Smooth muscle cell (in vitro differentiated cells): ENCODE measurements around the gene CDK11B. TPM values are rescaled to one million over a fixed set of nuclear protein-coding genes. Genes with fewer than 3 reads are reported as not detected.

Source experiments
- DNase-seq: peaks from one replicate; lab custom pipeline; 2025; ENCODE audit not compliant: unreplicated experiment; lab: John Stamatoyannopoulos, UW
- H2AFZ ChIP-seq: fragments of 200-600 bp; sonication (generic); 2 replicates; pipeline ENCODE4 v1.6.0; 2016; ENCODE audit warnings: antibody characterized with exemption, low read depth, mild to moderate bottlenecking
- H3F3A ChIP-seq: fragments of 200-600 bp; sonication (generic); 2 replicates; pipeline ENCODE4 v1.6.0; 2017; ENCODE audit warnings: antibody characterized with exemption, low read depth
- H3K27ac ChIP-seq: fragments of 200-600 bp; sonication (generic); 2 replicates; pipeline ENCODE4 v1.5.1; 2016; ENCODE audit warnings: low read depth, mild to moderate bottlenecking
- H3K27me3 ChIP-seq: fragments of 200-600 bp; sonication (generic); 2 replicates; pipeline ENCODE4 v1.6.1; 2016; ENCODE audit warnings: low read depth, mild to moderate bottlenecking
- H3K36me3 ChIP-seq: fragments of 200-600 bp; sonication (generic); 2 replicates; pipeline ENCODE4 v1.5.1; 2016; ENCODE audit warnings: low read depth
- H3K4me1 ChIP-seq: fragments of 200-600 bp; sonication (generic); 2 replicates; pipeline ENCODE4 v1.5.1; 2016; ENCODE audit warnings: low read depth
- H3K4me2 ChIP-seq: fragments of 200-600 bp; sonication (generic); 2 replicates; pipeline ENCODE4 v1.6.0; 2016; ENCODE audit warnings: mild to moderate bottlenecking
- H3K4me3 ChIP-seq: fragments of 200-600 bp; sonication (generic); 2 replicates; pipeline ENCODE4 v1.5.1; 2016; ENCODE audit warnings: mild to moderate bottlenecking
- H3K79me2 ChIP-seq: fragments of 200-600 bp; sonication (generic); 2 replicates; pipeline ENCODE4 v1.6.0; 2016; ENCODE audit warnings: low read depth, mild to moderate bottlenecking
- H3K9ac ChIP-seq: fragments of 200-600 bp; sonication (generic); 2 replicates; pipeline ENCODE4 v1.6.0; 2016; ENCODE audit warnings: low read depth
- H3K9me3 ChIP-seq: fragments of 200-600 bp; sonication (generic); replicated peaks from 2 replicates; pipeline ENCODE4 v1.5.1; 2016; ENCODE audit warnings: low read depth
- H4K20me1 ChIP-seq: fragments of 200-600 bp; sonication (generic); 2 replicates; pipeline ENCODE4 v1.6.0; 2016; ENCODE audit warnings: low read depth
- WGBS: methylation state at CpG from one replicate; pipeline ENCODE4 v1.1.7; 2016; ENCODE audit warnings: low lambda C conversion rate; 5-methylcytosine and 5-hydroxymethylcytosine counted together
- polyA plus RNA-seq: library from polyadenylated mRNA; unstranded; fragments of >200 nt; fragmentation: Nextera tagmentation; extraction: Ambion mirVana; gene quantifications from 2 replicates; pipeline ENCODE4 v1.2.1, GENCODE V29; 2016
- total RNA-seq: library from RNA; depleted of rRNA; stranded (reverse); fragments of >200 nt; gene quantifications from 2 replicates; pipeline ENCODE4 v1.2.3, GENCODE V29; 2014
- TF ChIP-seq, protein P1 (sequence below): fragments of 200-600 bp; sonication (generic); IDR thresholded peaks from 2 replicates; pipeline ENCODE4 v1.5.1; 2017; ENCODE audit warnings: borderline replicate concordance, mild to moderate bottlenecking, antibody characterized with exemption; ENCODE audit not compliant: insufficient read depth, poor library complexity, severe bottlenecking

The CDK11B gene
- total and polyA plus RNA-seq, 2 experiments from 2014 or later, result 13.7 to 15.6 TPM

DNA sequence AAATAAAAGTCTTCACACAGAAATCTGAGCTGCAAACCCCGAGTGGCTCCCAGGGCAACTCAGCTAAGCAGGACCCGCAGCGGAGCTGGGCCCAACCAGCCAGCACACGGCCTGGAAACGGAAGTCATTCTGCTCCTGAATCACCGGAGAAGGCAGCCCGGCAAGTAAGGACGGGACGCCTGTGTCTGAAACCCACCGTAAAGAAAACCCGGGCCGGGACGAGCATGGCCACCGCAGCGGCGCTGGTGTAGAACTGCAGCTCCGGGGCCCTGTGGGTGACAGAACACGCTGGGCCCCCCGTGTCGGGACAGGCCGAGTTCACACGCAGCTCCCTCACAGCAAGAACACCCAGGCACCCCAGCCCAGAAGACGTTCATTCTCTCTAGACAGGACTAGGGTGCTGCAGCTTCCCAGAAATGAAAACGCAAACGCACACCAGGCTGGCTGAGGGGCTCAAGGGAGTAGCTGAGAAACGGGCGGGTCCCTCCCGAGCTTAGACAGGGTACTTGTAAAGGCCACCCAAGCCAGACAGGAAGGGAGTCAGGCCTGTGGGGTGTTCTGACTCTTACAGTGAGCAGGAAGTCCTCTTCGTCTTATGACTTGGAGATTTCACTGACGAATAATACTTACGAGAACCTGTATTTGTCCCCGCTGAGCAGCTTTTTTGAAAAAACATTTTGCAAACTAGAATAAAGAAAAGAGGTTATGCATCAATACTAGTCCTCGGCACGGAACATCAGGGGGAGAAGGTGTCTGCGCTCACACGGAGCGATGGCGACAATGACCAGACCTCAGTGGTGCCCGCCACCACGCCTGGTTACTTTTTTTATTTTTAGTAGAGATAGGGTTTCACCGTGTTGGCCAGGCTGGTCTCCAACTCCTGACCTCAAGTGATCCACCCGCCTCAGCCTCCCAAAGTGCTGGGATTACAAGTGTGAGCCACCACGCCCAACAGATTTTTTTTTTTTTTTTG is 10.9 kb upstream of the CDK11B start:
- no peaks in the 10 kb centered on the region for H3K9me3 ChIP-seq
- no peaks in the 10 kb centered on the region for H3K4me1 ChIP-seq
- H3K9ac ChIP-seq, result no peak overlapping the region
- no peaks in the 10 kb centered on the region for H3K36me3 ChIP-seq
- no peak overlapping the region for H3K27ac ChIP-seq
- no peaks in the 10 kb centered on the region for H4K20me1 ChIP-seq
- H3F3A ChIP-seq, result no peaks in the 10 kb centered on the region
- WGBS, result 96% methylated on average over 43 of the region's 43 CpGs
- H2AFZ ChIP-seq, result no peak overlapping the region
- H3K4me3 ChIP-seq, result no peak overlapping the region
- H3K4me2 ChIP-seq, result no peak overlapping the region
- no peak for DNase-seq
- TF ChIP-seq, protein P1, sequence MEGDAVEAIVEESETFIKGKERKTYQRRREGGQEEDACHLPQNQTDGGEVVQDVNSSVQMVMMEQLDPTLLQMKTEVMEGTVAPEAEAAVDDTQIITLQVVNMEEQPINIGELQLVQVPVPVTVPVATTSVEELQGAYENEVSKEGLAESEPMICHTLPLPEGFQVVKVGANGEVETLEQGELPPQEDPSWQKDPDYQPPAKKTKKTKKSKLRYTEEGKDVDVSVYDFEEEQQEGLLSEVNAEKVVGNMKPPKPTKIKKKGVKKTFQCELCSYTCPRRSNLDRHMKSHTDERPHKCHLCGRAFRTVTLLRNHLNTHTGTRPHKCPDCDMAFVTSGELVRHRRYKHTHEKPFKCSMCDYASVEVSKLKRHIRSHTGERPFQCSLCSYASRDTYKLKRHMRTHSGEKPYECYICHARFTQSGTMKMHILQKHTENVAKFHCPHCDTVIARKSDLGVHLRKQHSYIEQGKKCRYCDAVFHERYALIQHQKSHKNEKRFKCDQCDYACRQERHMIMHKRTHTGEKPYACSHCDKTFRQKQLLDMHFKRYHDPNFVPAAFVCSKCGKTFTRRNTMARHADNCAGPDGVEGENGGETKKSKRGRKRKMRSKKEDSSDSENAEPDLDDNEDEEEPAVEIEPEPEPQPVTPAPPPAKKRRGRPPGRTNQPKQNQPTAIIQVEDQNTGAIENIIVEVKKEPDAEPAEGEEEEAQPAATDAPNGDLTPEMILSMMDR, result no peak
- H3K27me3 ChIP-seq, result no peaks in the 10 kb centered on the region
- H3K79me2 ChIP-seq, result no peaks in the 10 kb centered on the region

DNA sequence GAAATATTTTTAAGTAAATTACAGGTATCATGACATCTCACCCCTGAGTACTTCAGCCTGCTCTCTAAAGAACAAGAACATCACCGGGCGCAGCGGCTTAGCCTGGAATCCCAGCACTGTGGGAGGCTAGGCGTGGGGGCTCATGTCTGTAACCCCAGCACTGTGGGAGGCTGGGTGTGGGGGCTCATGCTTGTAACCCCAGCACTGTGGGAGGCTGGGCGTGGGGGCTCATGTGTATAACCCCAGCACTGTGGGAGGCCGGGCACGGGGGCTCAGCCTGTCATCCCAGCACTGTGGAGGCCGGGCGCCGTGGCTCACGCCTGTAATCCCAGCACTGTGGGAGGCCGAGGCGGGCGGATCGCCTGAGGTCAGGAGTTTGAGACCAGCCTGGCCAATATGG is 7.7 kb upstream of the CDK11B start:
- Histone ChIP-seq H2AFZ (no peak overlapping the region), H3K36me3 (no peaks in the 10 kb centered on the region), H3K4me2 (no peak overlapping the region), H3K27ac (no peak overlapping the region), H4K20me1 (no peaks in the 10 kb centered on the region), H3K4me3 (no peak overlapping the region), H3K9ac (no peak overlapping the region), H3K79me2 (no peaks in the 10 kb centered on the region), H3F3A (peaks cover 5% of the 10 kb centered on the region), H3K9me3 (no peaks in the 10 kb centered on the region), H3K4me1 (no peaks in the 10 kb centered on the region), H3K27me3 (no peaks in the 10 kb centered on the region)
- DNase-seq, result no peak
- TF ChIP-seq, protein P1, result no peak
- WGBS, result 99% methylated on average over 15 of the region's 15 CpGs

DNA sequence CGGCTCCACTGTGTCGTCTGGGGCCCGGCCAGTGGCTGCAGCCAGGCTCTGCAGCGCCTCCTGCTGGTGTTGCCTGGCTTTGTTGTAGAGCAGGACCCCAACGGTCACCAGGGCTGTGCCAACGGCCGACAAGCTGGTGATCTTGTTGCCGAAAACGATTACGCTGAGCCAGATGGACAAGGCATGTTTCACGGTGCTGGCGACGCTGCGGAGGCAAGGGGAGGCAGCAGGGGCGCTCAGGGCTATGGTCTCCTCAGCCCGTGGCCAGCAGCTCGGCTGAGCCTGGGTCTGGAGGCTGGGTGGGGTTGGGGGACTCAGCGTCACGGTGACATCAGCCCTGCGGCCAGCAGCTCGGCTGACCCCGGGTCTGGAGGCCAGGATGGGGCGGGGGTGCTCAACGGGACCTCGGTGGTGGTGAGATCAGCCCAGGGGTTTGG is 7.0 kb upstream of the CDK11B start:
- no peaks in the 10 kb centered on the region for H3K9me3 ChIP-seq
- H3K79me2 ChIP-seq, result no peaks in the 10 kb centered on the region
- H2AFZ ChIP-seq, result no peak overlapping the region
- H3K4me3 ChIP-seq, result no peak overlapping the region
- no peak for DNase-seq
- peaks cover 5% of the 10 kb centered on the region for H3F3A ChIP-seq
- WGBS, result 95% methylated on average over 25 of the region's 25 CpGs
- TF ChIP-seq, protein P1, result peak; percentile 55
- H3K27ac ChIP-seq, result no peak overlapping the region
- H3K9ac ChIP-seq, result no peak overlapping the region
- no peaks in the 10 kb centered on the region for H3K36me3 ChIP-seq
- H4K20me1 ChIP-seq, result no peaks in the 10 kb centered on the region
- H3K4me2 ChIP-seq, result no peak overlapping the region
- H3K27me3 ChIP-seq, result no peaks in the 10 kb centered on the region
- no peaks in the 10 kb centered on the region for H3K4me1 ChIP-seq
